ENCODE measurements around the gene PTPRN2. TPM values are rescaled to one million over a fixed set of nuclear protein-coding genes. Genes with fewer than 3 reads are reported as not detected.

PTPRN2 gene
- total and polyA plus RNA-seq, 2 donors (not counting 1 experiment from before 2014, with no cell fraction given), result 0.54 to 1.2 TPM

- TF ChIP-seq CTCF (conservative IDR thresholded peaks at IDR 0.05 in 1 of 2, IDR thresholded peaks at IDR 0.05 in 1 of 2; ENCODE audit: low read depth in 1 of 2, low read length in 2 of 2) (no peak), EZH2 (IDR thresholded peaks at IDR 0.05; ENCODE audit: low read length, missing control alignments) (no peak)
- H3K79me2 ChIP-seq (ENCODE audit: control insufficient read depth, insufficient read depth, low read length), result no peaks in the 10 kb centered on the region
- H3K27me3 ChIP-seq (ENCODE audit: control insufficient read depth, insufficient read depth, low read length), result no peaks in the 10 kb centered on the region
- no peak overlapping the region for H3K4me3 ChIP-seq (replicated peaks in 1 of 4; ENCODE audit: control extremely low read depth in 1 of 4, insufficient read depth in 1 of 4, low read depth in 3 of 4, low read length in 4 of 4)
- H3K4me2 ChIP-seq (ENCODE audit: extremely low read depth, insufficient read depth, low read length), result no peak overlapping the region
- no peaks in the 10 kb centered on the region for H4K20me1 ChIP-seq (ENCODE audit: control insufficient read depth, extremely low read depth, insufficient read depth, low read length)
- no peak for DNase-seq (ENCODE audit: low read depth in 2 of 2)
- no peaks in the 10 kb centered on the region for H3K4me1 ChIP-seq (ENCODE audit: control insufficient read depth, extremely low read depth, insufficient read depth, low read length)
- no peaks in the 10 kb centered on the region for H3K9me3 ChIP-seq (ENCODE audit: control insufficient read depth, insufficient read depth, low read depth, low read length)
- no peak overlapping the region for H3K9ac ChIP-seq (ENCODE audit: insufficient read depth, low read length)
- H3K27ac ChIP-seq (ENCODE audit: insufficient read depth, low read length), result no peak overlapping the region
- no peaks in the 10 kb centered on the region for H3K36me3 ChIP-seq (ENCODE audit: control insufficient read depth, insufficient read depth, low read length)
- no peak overlapping the region for H2AFZ ChIP-seq (ENCODE audit: low read length)
These were observed 423.2 kb downstream of the PTPRN2 start for GRCh38 chr7:158164101-158165095.

GRCh38 chr7:158161194-158161593 lies 426.4 kb downstream of the PTPRN2 start:
- no peaks in the 10 kb centered on the region for H4K20me1 ChIP-seq (ENCODE audit: control insufficient read depth, extremely low read depth, insufficient read depth, low read length)
- TF ChIP-seq CTCF (conservative IDR thresholded peaks at IDR 0.05 in 1 of 2, IDR thresholded peaks at IDR 0.05 in 1 of 2; ENCODE audit: low read depth in 1 of 2, low read length in 2 of 2) (no peak), EZH2 (IDR thresholded peaks at IDR 0.05; ENCODE audit: low read length, missing control alignments) (no peak)
- DNase-seq (ENCODE audit: low read depth in 2 of 2), result no peak

GRCh38 chr7:158160199-158160598 lies 427.4 kb downstream of the PTPRN2 start:
- no peak overlapping the region for H3K4me2 ChIP-seq (ENCODE audit: extremely low read depth, insufficient read depth, low read length)
- H2AFZ ChIP-seq (ENCODE audit: low read length), result no peak overlapping the region
- H3K79me2 ChIP-seq (ENCODE audit: control insufficient read depth, insufficient read depth, low read length), result no peaks in the 10 kb centered on the region
- no peaks in the 10 kb centered on the region for H3K9me3 ChIP-seq (ENCODE audit: control insufficient read depth, insufficient read depth, low read depth, low read length)
- no peak overlapping the region for H3K4me3 ChIP-seq (replicated peaks in 1 of 4; ENCODE audit: control extremely low read depth in 1 of 4, insufficient read depth in 1 of 4, low read depth in 3 of 4, low read length in 4 of 4)
- DNase-seq (ENCODE audit: low read depth in 2 of 2), result no peak
- no peak overlapping the region for H3K27ac ChIP-seq (ENCODE audit: insufficient read depth, low read length)
- H3K4me1 ChIP-seq (ENCODE audit: control insufficient read depth, extremely low read depth, insufficient read depth, low read length), result no peaks in the 10 kb centered on the region
- no peaks in the 10 kb centered on the region for H3K27me3 ChIP-seq (ENCODE audit: control insufficient read depth, insufficient read depth, low read length)
- TF ChIP-seq EZH2 (IDR thresholded peaks at IDR 0.05; ENCODE audit: low read length, missing control alignments) (no peak), CTCF (conservative IDR thresholded peaks at IDR 0.05 in 1 of 2, IDR thresholded peaks at IDR 0.05 in 1 of 2; ENCODE audit: low read depth in 1 of 2, low read length in 2 of 2) (no peak)
- H3K9ac ChIP-seq (ENCODE audit: insufficient read depth, low read length), result no peak overlapping the region
- H3K36me3 ChIP-seq (ENCODE audit: control insufficient read depth, insufficient read depth, low read length), result no peaks in the 10 kb centered on the region
- no peaks in the 10 kb centered on the region for H4K20me1 ChIP-seq (ENCODE audit: control insufficient read depth, extremely low read depth, insufficient read depth, low read length)

More at GRCh38 chr7:158161194-158161593, 426.4 kb downstream of the PTPRN2 start:
- H2AFZ ChIP-seq (ENCODE audit: low read length), result no peak overlapping the region
- no peak overlapping the region for H3K4me3 ChIP-seq (replicated peaks in 1 of 4; ENCODE audit: control extremely low read depth in 1 of 4, insufficient read depth in 1 of 4, low read depth in 3 of 4, low read length in 4 of 4)
- H3K27ac ChIP-seq (ENCODE audit: insufficient read depth, low read length), result no peak overlapping the region
- H3K79me2 ChIP-seq (ENCODE audit: control insufficient read depth, insufficient read depth, low read length), result no peaks in the 10 kb centered on the region
- H3K27me3 ChIP-seq (ENCODE audit: control insufficient read depth, insufficient read depth, low read length), result no peaks in the 10 kb centered on the region
- no peaks in the 10 kb centered on the region for H3K36me3 ChIP-seq (ENCODE audit: control insufficient read depth, insufficient read depth, low read length)
- H3K9ac ChIP-seq (ENCODE audit: insufficient read depth, low read length), result no peak overlapping the region
- H3K4me1 ChIP-seq (ENCODE audit: control insufficient read depth, extremely low read depth, insufficient read depth, low read length), result no peaks in the 10 kb centered on the region
- no peak overlapping the region for H3K4me2 ChIP-seq (ENCODE audit: extremely low read depth, insufficient read depth, low read length)
- H3K9me3 ChIP-seq (ENCODE audit: control insufficient read depth, insufficient read depth, low read depth, low read length), result no peaks in the 10 kb centered on the region

Measured in fibroblast of lung (primary cell).